Panc1 (cell line): ENCODE measurements around the gene PRKACA. TPM values are rescaled to one million over a fixed set of nuclear protein-coding genes. Genes with fewer than 3 reads are reported as not detected.

Source experiments
- ATAC-seq: fragments of 200-7000 bp; cut with Tn5 transposase; 2 replicates; pipeline ENCODE4 v1.9.1; 2020; ENCODE audit warnings: mild to moderate bottlenecking, moderate library complexity
- BruUV-seq: library from RNA; stranded (reverse); fragments of 400-500 nt; replicated peaks from 2 replicates; lab custom pipeline; 2021; lab: Mats Ljungman, UMichigan
- CTCF ChIA-PET: fragments of 300-600 bp; sonication (Branson Sonifier 250); formaldehyde crosslinking; loops from one replicate; lab custom pipeline; 2022; ENCODE audit warnings: antibody characterized with exemption; lab: Charles Lee
- POLR2A ChIA-PET: fragments of 300-600 bp; sonication (Branson Sonifier 250); formaldehyde crosslinking; loops from one replicate; lab custom pipeline; 2022; ENCODE audit warnings: antibody characterized with exemption; lab: Charles Lee
- DNase-seq: peaks from one replicate; pipeline ENCODE4 v3.0.0-alpha.2; 2010; ENCODE audit warnings: low read depth, low spot score
- H3K27ac ChIP-seq: 2 replicates; pipeline ENCODE4 v1.5.1; 2011; ENCODE audit warnings: mild to moderate bottlenecking, low read length, inconsistent platforms
- H3K27me3 ChIP-seq: fragments of 200-500 bp; sonication (Bioruptor generic); 2 replicates; pipeline ENCODE4 v1.6.0; 2014; ENCODE audit warnings: low read length, inconsistent platforms; ENCODE audit not compliant: control insufficient read depth, insufficient read depth
- H3K36me3 ChIP-seq: fragments of 200-500 bp; sonication (Bioruptor generic); 2 replicates; pipeline ENCODE4 v1.5.1; 2014; ENCODE audit warnings: inconsistent platforms, mild to moderate bottlenecking, low read length, moderate library complexity; ENCODE audit not compliant: control insufficient read depth, insufficient read depth
- H3K4me1 ChIP-seq: 2 replicates; pipeline ENCODE4 v1.5.1; 2011; ENCODE audit warnings: inconsistent platforms, mild to moderate bottlenecking, low read length, moderate library complexity; ENCODE audit not compliant: control insufficient read depth, insufficient read depth
- H3K4me3 ChIP-seq, 2 experiments: 2 replicates each; pipeline ENCODE4 v1.5.1; 2011 to 2012; ENCODE audit warnings: low read depth in 2 of 2, low read length in 2 of 2, mild to moderate bottlenecking in 2 of 2, inconsistent platforms in 1 of 2, moderate library complexity in 1 of 2
- H3K9me3 ChIP-seq: fragments of 200-500 bp; sonication (Bioruptor generic); 2 replicates; pipeline ENCODE4 v1.5.1; 2014; ENCODE audit warnings: low read depth, mild to moderate bottlenecking, inconsistent platforms, low read length, moderate library complexity; ENCODE audit not compliant: control insufficient read depth, insufficient read depth
- CTCF ChIP-seq: fragments of 450-650 bp; IDR thresholded peaks from 2 replicates; pipeline ENCODE4 v1.5.1; 2017; ENCODE audit warnings: mild to moderate bottlenecking
- POLR2AphosphoS5 ChIP-seq: IDR thresholded peaks from 2 replicates; pipeline ENCODE4 v1.6.1; 2012; ENCODE audit warnings: mild to moderate bottlenecking, low read depth, low read length, moderate library complexity
- REST ChIP-seq, 2 experiments: IDR thresholded peaks; 2 replicates each; pipeline ENCODE4 v1.6.1; 2011 to 2012; ENCODE audit warnings: low read depth in 2 of 2, control low read depth in 1 of 2, low read length in 1 of 2, mild to moderate bottlenecking in 1 of 2, moderate library complexity in 1 of 2; ENCODE audit not compliant: insufficient read depth in 1 of 2
- SIN3A ChIP-seq: IDR thresholded peaks from 2 replicates; pipeline ENCODE4 v1.6.1; 2012; ENCODE audit warnings: low read depth, mild to moderate bottlenecking, low read length, moderate library complexity, borderline replicate concordance; ENCODE audit not compliant: insufficient read depth
- TCF7L2 ChIP-seq: IDR thresholded peaks from 2 replicates; pipeline ENCODE4 v1.6.1; 2011; ENCODE audit warnings: mild to moderate bottlenecking, low read depth, low read length, inconsistent platforms
- in situ Hi-C: cut with HindIII; loops from 2 replicates; pipeline ENCODE4 v1.10.0; 2016; ENCODE audit warnings: low sequenced_read_pairs, low pct_unique_long_range_greater_than_20kb
- intact Hi-C: fragments of 100-400 bp; cut with micrococcal nuclease; formaldehyde crosslinking; loops from one replicate; pipeline ENCODE4 v1.10.0; 2022; ENCODE audit not compliant: unreplicated experiment
- total RNA-seq: library from RNA; stranded (reverse); gene quantifications from one replicate; pipeline ENCODE4 v1.2.1, GENCODE V29; 2021; ENCODE audit not compliant: unreplicated experiment

Gene PRKACA
- total RNA-seq, 1 experiment from 2014 or later = 70.8 TPM

GRCh38 chr19:14112051-14112808 is 5.3 kb downstream of the PRKACA start:
- Histone ChIP-seq H3K27me3 (no peaks in the 10 kb centered on the region), H3K27ac (peak overlapping the region; percentile 68), H3K4me1 (peaks cover 31% of the 10 kb centered on the region), H3K9me3 (no peaks in the 10 kb centered on the region), H3K4me3 (no peak overlapping the region), H3K36me3 (no peaks in the 10 kb centered on the region)
- CTCF ChIA-PET = no interaction called here
- TF ChIP-seq REST (IDR thresholded peaks at IDR 0.05; ENCODE audit: insufficient read depth in 1 of 2, low read depth in 2 of 2, low read length in 1 of 2) (no peak), TCF7L2 (no peak), SIN3A (no peak), POLR2AphosphoS5 (no peak), CTCF (no peak)
- BruUV-seq = no TSS peak
- in situ Hi-C loops (no loop called here), intact Hi-C loops (no loop called here)
- POLR2A ChIA-PET = interaction anchor here (0.6 kb wide), 1 partner anchor 63 kb away, joined by 11 read pairs; no protein-coding TSS in a partner anchor
- ATAC-seq (no peak), DNase-seq (no peak)

- H3K4me3 ChIP-seq = no peak overlapping the region
- TF ChIP-seq REST (IDR thresholded peaks at IDR 0.05; ENCODE audit: insufficient read depth in 1 of 2, low read depth in 2 of 2, low read length in 1 of 2) (no peak), POLR2AphosphoS5 (no peak), TCF7L2 (no peak), CTCF (no peak), SIN3A (no peak)
- no peaks in the 10 kb centered on the region for H3K36me3 ChIP-seq
- H3K27ac ChIP-seq = no peak overlapping the region
- intact Hi-C loops = no loop called here
- DNase-seq (no peak), ATAC-seq (no peak)
- H3K4me1 ChIP-seq = peaks cover 29% of the 10 kb centered on the region
- ChIA-PET POLR2A (interaction anchor here (0.6 kb wide), 1 partner anchor 116 kb away, joined by 8 read pairs; no protein-coding TSS in a partner anchor), CTCF (no interaction called here)
- BruUV-seq = no TSS peak
- H3K27me3 ChIP-seq = no peaks in the 10 kb centered on the region
- in situ Hi-C loops = no loop called here
- H3K9me3 ChIP-seq = no peaks in the 10 kb centered on the region
Measured at GRCh38 chr19:14111486-14111885, 6.1 kb downstream of the PRKACA start.
